Smooth muscle cell (in vitro differentiated cells): ENCODE data around the gene SLX1A. TPM values are rescaled to one million over a fixed set of nuclear protein-coding genes. Genes with fewer than 3 reads are reported as not detected.
"Not testable (repeated sequence)": the region's sequence is repeated elsewhere in the genome, so short reads cannot be mapped to it uniquely, and the experiment has no call there.

Experiments
- DNase-seq: peaks from one replicate; lab custom pipeline; 2025; ENCODE audit not compliant: unreplicated experiment; lab: John Stamatoyannopoulos, UW
- H2AFZ ChIP-seq: fragments of 200-600 bp; sonication (generic); 2 replicates; pipeline ENCODE4 v1.6.0; 2016; ENCODE audit warnings: antibody characterized with exemption, low read depth, mild to moderate bottlenecking
- H3F3A ChIP-seq: fragments of 200-600 bp; sonication (generic); 2 replicates; pipeline ENCODE4 v1.6.0; 2017; ENCODE audit warnings: antibody characterized with exemption, low read depth
- H3K27ac ChIP-seq: fragments of 200-600 bp; sonication (generic); 2 replicates; pipeline ENCODE4 v1.5.1; 2016; ENCODE audit warnings: low read depth, mild to moderate bottlenecking
- H3K27me3 ChIP-seq: fragments of 200-600 bp; sonication (generic); 2 replicates; pipeline ENCODE4 v1.6.1; 2016; ENCODE audit warnings: low read depth, mild to moderate bottlenecking
- H3K36me3 ChIP-seq: fragments of 200-600 bp; sonication (generic); 2 replicates; pipeline ENCODE4 v1.5.1; 2016; ENCODE audit warnings: low read depth
- H3K4me1 ChIP-seq: fragments of 200-600 bp; sonication (generic); 2 replicates; pipeline ENCODE4 v1.5.1; 2016; ENCODE audit warnings: low read depth
- H3K4me2 ChIP-seq: fragments of 200-600 bp; sonication (generic); 2 replicates; pipeline ENCODE4 v1.6.0; 2016; ENCODE audit warnings: mild to moderate bottlenecking
- H3K4me3 ChIP-seq: fragments of 200-600 bp; sonication (generic); 2 replicates; pipeline ENCODE4 v1.5.1; 2016; ENCODE audit warnings: mild to moderate bottlenecking
- H3K79me2 ChIP-seq: fragments of 200-600 bp; sonication (generic); 2 replicates; pipeline ENCODE4 v1.6.0; 2016; ENCODE audit warnings: low read depth, mild to moderate bottlenecking
- H3K9ac ChIP-seq: fragments of 200-600 bp; sonication (generic); 2 replicates; pipeline ENCODE4 v1.6.0; 2016; ENCODE audit warnings: low read depth
- H3K9me3 ChIP-seq: fragments of 200-600 bp; sonication (generic); replicated peaks from 2 replicates; pipeline ENCODE4 v1.5.1; 2016; ENCODE audit warnings: low read depth
- H4K20me1 ChIP-seq: fragments of 200-600 bp; sonication (generic); 2 replicates; pipeline ENCODE4 v1.6.0; 2016; ENCODE audit warnings: low read depth
- CTCF ChIP-seq: fragments of 200-600 bp; sonication (generic); IDR thresholded peaks from 2 replicates; pipeline ENCODE4 v1.5.1; 2017; ENCODE audit warnings: borderline replicate concordance, mild to moderate bottlenecking, antibody characterized with exemption; ENCODE audit not compliant: insufficient read depth, poor library complexity, severe bottlenecking
- WGBS: methylation state at CpG from one replicate; pipeline ENCODE4 v1.1.7; 2016; ENCODE audit warnings: low lambda C conversion rate; 5-methylcytosine and 5-hydroxymethylcytosine counted together
- polyA plus RNA-seq: library from polyadenylated mRNA; unstranded; fragments of >200 nt; fragmentation: Nextera tagmentation; extraction: Ambion mirVana; gene quantifications from 2 replicates; pipeline ENCODE4 v1.2.1, GENCODE V29; 2016
- total RNA-seq: library from RNA; depleted of rRNA; stranded (reverse); fragments of >200 nt; gene quantifications from 2 replicates; pipeline ENCODE4 v1.2.3, GENCODE V29; 2014

Gene SLX1A
- total and polyA plus RNA-seq, 2 experiments from 2014 or later = 55.1 to 90.0 TPM

- H2AFZ ChIP-seq, H4K20me1 ChIP-seq, H3K4me3 ChIP-seq, H3F3A ChIP-seq, H3K4me2 ChIP-seq, H3K79me2 ChIP-seq, H3K27me3 ChIP-seq, H3K36me3 ChIP-seq, DNase-seq, H3K9ac ChIP-seq, H3K9me3 ChIP-seq, H3K4me1 ChIP-seq, H3K27ac ChIP-seq: not testable (repeated sequence)
- WGBS = no CpG with 5 or more reads among the region's 38 CpGs
These were observed 24.3 kb upstream of the SLX1A start for GRCh38 chr16:30169416-30169815.

GRCh38 chr16:30170145-30170544 is 23.5 kb upstream of the SLX1A start:
- not testable (repeated sequence) for H3K27ac ChIP-seq, H4K20me1 ChIP-seq, DNase-seq, H3K9me3 ChIP-seq, H2AFZ ChIP-seq, H3K4me3 ChIP-seq, H3K27me3 ChIP-seq, H3K4me2 ChIP-seq, H3K79me2 ChIP-seq, H3F3A ChIP-seq, H3K9ac ChIP-seq, H3K4me1 ChIP-seq, H3K36me3 ChIP-seq
- 96% methylated on average over 5 of the region's 31 CpGs for WGBS

- TF ChIP-seq CTCF = no peak
- Histone ChIP-seq H3K9me3 (no peaks in the 10 kb centered on the region), H3K4me2 (no peak overlapping the region), H2AFZ (no peak overlapping the region), H3K79me2 (no peaks in the 10 kb centered on the region), H3K27me3 (no peaks in the 10 kb centered on the region), H3F3A (no peaks in the 10 kb centered on the region), H3K4me3 (no peak overlapping the region), H3K9ac (no peak overlapping the region), H3K27ac (no peak overlapping the region), H4K20me1 (no peaks in the 10 kb centered on the region), H3K36me3 (no peaks in the 10 kb centered on the region), H3K4me1 (no peaks in the 10 kb centered on the region)
- WGBS = 92% methylated on average over 7 of the region's 7 CpGs
- DNase-seq = no peak
These were observed 20.6 kb upstream of the SLX1A start for GRCh38 chr16:30173054-30173453.

DNA sequence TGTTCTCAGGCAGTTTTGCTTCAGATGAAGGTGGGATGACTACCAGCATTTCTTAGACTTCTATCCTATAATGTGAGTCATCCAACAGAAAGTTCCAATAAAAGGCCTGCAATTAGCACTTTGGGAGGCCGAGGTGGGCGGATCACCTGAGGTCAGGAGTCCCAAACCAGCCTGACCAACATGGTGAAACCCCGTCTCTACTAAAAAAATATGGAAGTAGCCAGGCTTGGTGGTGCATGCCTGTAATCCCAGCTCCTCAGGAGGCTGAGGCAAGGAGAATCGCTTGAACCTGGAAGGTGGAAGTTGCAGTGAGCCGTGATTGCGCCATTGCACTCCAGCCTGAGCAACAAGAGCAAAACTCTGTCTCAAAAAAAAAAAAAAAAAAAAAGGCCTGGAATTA is 16.8 kb upstream of the SLX1A start:
- H3F3A ChIP-seq, H2AFZ ChIP-seq, H3K36me3 ChIP-seq, DNase-seq, H3K4me3 ChIP-seq, H4K20me1 ChIP-seq, H3K9me3 ChIP-seq, H3K9ac ChIP-seq, H3K4me2 ChIP-seq, H3K79me2 ChIP-seq, H3K27ac ChIP-seq, H3K27me3 ChIP-seq, H3K4me1 ChIP-seq: not testable (repeated sequence)
- WGBS = 91% methylated on average over 6 of the region's 6 CpGs

- H3K4me2 ChIP-seq = no peak overlapping the region
- no peak overlapping the region for H3K27ac ChIP-seq
- H3K27me3 ChIP-seq = no peaks in the 10 kb centered on the region
- H3K4me1 ChIP-seq = no peaks in the 10 kb centered on the region
- DNase-seq = no peak
- no peak overlapping the region for H3K4me3 ChIP-seq
- WGBS = 89% methylated on average over 4 of the region's 4 CpGs
- no peaks in the 10 kb centered on the region for H3K79me2 ChIP-seq
- H3K36me3 ChIP-seq = no peaks in the 10 kb centered on the region
- peaks cover 3% of the 10 kb centered on the region for H3F3A ChIP-seq
- no peak overlapping the region for H2AFZ ChIP-seq
- H3K9me3 ChIP-seq = no peaks in the 10 kb centered on the region
- no peaks in the 10 kb centered on the region for H4K20me1 ChIP-seq
- no peak for TF ChIP-seq CTCF
- H3K9ac ChIP-seq = no peak overlapping the region
These were observed 14.5 kb upstream of the SLX1A start for GRCh38 chr16:30179195-30179594.
